Activated gamma-delta T cell (primary cell): ENCODE data around the gene NOP53.
"Not testable (repeated sequence)": the region's sequence is repeated elsewhere in the genome, so short reads cannot be mapped to it uniquely, and the experiment has no call there.

Experiments used
- DNase-seq: peaks from one replicate; lab custom pipeline; 2025; lab: John Stamatoyannopoulos, UW

NOP53 gene

DNA sequence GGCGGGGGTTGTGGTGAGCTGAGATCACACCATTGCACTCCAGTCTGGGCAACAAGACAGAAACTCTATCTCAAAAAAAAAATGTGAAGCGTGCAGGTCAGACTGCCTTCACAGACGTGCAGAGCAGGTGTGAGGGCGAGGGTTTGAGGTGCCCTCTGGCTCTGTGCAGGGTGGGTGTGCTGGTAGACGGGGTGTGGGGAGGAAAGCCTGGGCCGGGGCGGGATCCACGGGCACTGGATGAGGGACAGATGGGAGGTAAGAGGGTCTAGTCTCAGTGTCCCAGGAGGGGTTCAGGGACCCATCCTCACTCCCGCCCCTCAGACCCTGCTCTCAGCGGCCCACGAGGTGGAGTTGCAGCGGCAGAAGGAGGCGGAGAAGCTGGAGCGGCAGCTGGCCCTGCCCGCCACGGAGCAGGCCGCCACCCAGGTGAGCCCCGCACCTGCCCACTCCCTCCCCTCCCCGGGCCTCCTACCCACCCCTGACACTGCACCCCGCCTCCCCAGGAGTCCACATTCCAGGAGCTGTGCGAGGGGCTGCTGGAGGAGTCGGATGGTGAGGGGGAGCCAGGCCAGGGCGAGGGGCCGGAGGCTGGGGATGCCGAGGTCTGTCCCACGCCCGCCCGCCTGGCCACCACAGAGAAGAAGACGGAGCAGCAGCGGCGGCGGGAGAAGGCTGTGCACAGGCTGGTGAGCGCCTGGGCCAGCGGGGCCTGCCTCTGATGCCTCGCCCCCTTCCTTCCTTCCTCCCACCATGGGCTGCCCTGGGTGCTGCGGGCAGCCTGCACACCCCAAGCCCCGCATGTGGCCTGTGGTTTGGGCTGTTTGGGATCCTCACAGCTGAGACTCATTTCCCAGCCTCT, 9.1 kb downstream of the NOP53 start:
- no peak for DNase-seq

DNA sequence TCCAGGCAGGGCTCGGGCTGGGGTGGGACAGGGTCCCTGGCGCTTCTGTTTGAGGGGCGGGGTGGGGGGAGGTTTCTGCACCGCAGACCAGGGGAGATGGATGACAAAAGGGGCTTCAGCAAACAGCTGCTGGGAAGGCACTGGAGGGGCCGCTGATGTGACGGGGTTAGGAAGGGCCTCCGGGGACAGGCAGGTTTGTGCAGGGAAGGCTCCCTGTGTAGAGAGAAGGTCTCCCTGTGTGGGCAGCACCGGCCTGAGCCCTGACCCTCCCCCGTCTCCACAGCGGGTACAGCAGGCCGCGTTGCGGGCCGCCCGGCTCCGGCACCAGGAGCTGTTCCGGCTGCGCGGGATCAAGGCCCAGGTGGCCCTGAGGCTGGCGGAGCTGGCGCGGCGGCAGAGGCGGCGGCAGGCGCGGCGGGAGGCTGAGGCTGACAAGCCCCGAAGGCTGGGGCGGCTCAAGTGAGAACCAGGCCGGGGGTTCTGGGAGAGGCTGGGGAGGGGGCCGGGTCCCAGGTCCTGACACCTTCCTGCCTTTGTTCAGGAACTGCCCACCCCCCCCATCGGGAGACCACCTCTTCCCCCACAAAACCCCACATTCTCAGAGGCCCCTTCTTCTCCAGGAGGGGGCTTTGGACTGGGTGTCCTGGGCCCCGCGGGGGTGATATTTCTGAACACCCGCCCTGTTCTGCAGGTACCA, 9.9 kb downstream of the NOP53 start:
- no peak for DNase-seq

DNA sequence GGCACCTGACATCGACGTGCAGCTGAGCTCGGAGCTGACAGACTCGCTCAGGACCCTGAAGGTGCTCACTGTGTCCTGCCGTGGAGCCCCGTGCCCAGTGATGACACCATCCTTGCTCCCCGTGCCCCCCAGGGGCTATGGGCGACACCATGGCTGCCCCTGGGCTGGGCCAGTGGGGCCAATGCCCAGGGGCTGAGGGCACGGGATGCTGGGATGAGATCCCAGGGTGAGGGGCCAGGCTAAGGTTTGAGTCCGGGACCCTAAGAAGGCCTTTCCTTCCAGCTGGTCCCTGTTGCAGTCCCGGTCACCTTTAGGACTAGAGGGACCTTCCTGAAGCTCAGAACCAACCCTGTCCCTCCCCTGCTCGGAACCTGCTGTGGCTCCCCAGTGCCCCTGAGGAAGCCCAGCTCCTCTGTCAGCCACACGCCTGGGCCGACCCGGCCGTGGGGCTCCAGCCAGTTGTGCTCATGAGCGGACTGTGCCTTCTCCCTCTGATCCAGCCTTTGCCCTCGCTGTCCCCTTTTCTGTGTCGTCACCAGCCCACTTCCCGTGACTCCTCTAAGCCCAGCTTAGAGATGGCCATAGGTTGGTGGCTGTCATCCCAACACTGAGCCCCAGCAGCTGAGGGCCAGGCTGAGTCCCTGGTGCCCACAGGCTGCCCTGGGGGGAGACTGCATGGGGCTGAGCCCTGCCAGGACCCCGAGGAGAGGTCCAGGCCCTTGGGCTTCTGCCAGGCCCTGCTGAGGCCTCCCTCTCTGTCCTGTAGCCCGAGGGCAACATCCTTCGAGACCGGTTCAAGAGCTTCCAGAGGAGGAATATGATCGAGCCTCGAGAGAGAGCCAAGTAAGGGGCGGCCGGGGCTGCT, 10.6 kb downstream of the NOP53 start:
- DNase-seq = no peak

DNA sequence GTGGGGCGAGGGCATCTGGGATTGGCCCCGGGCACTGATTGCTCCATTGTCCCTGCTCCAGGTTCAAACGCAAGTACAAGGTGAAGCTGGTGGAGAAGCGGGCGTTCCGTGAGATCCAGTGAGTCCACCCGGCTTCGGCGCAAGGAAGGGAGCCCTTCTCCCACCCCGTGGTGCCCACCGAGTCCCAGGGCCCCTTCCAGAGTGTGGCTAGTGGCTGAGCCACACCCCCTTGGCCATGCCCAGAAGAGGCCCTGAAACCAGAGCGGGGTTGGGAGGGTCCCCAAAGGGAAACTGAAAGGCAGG, 11.2 kb downstream of the NOP53 start:
- DNase-seq = no peak

DNA sequence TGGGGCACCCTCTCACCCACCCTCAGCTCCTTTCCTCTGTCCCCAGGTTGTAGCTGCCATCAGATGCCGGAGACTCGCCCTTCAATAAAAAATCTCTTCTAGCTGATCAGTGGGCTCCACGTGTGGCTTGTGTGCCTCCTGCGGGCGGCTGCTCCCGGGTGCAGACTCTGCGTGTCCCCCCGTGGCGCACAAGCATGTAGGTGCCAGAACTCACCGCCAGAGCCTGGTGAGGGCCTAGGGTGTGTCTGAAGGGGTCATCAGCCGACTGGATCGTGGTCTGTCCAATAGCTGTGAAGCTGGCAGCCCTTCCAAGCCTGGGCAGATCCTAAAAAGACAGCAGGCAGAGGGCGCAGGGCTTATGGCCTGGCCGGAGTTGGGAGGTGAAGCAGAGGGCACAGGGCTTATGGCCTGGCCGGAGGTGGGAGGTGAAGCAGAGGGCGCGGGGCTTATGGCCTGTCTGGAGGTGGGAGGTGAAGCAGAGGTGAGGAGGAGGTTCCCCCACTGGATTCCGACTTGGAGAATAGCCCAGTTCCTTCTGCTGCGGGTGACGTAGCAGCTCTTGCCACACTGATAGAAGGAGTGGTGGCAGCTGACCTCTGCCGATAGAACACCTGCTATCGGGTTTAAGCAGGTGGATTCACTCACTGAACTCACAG, 11.7 kb downstream of the NOP53 start:
- DNase-seq = no peak

DNA sequence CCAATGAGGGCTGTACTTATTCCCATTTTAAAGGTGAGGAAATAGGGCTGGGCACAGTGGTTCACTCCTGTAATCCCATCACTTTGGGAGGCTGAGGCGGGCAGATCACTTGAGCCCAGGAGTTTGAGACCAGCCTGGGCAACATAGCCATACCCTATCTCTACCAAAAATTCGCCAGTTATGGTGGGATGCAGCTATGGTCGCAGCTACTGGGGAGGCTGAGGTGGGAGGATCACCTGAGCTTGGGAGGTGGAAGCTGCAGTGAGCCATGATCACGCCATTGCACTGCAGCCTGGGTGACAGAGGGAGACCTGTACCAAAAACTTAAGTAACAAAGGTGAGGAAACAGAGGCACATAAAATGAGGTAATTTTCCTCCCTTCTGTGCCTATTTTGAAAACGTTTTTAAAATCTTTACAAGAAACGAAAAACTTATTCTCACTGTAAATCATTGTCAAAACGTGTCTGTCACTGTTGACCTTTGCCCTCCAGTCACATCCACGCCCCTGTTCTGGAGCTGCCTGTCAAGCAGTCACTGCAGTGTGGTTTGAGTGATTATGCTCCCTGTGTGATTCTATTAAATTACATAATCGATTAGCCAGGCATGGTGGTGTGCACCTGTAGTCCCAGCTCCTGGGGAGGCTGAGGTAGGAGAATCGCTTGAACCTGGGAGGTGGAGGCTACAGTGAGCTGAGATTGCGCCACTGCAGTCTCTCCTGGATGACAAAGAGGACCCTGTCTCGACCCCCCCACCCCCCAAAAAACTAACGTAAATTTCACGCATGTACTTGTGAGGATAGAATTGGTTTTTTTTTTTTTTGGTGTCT, 12.5 kb downstream of the NOP53 start:
- no peak for DNase-seq

DNA sequence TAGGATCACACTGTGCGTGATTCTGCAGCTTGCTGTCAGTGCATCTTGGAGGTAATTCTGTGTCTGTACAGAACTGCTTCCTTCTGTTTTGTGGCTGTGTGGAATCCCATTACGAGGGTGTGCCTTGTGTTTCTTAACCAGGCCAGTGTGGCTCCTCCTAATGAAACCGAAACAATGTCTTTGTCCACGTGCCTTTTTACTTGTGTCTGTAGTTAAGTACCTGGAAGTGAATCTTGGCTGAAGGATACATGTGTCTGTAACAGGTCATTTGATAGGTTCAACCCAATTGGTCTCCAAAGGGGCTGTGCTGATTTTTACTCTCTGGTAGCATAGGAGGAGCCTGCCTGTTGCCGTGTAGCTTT, 13.1 kb downstream of the NOP53 start:
- DNase-seq = no peak

DNA sequence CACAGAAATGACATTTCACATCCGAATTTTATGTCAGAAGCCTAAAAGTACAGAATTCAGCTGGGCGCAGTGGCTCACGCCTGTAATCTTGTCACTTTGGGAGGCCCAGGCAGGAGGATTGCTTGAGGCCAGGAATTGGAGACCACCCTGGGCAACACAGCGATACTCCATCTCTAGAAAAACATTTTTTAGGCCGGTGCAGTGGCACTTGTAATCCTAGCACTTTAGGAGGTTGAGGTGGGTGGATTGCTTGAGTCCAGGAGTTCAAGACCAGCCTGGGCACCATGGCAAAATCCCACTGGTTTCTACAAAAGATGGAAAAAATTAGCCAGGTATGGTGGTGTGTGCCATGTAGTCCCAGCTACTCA, 15.3 kb downstream of the NOP53 start:
- no peak for DNase-seq

DNA sequence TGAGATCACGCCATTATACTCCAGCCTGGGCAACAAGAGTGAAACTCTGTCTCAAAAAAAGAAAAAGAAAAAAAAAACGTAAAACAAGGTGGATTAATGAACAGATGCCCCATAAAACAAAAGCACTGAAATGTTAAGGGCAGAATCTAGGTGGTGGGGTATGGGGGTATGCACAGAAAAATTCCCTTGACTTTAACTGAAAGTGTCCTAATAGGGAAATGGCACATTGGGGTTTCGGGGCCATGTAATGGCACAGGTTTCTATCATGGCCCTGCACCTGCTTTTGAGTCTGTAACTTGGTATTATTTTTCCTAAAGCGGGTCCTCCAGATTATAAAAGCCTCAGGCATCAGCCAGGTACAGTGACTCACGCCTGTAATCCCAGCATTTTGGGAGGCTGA, 16.2 kb downstream of the NOP53 start:
- no peak for DNase-seq

DNA sequence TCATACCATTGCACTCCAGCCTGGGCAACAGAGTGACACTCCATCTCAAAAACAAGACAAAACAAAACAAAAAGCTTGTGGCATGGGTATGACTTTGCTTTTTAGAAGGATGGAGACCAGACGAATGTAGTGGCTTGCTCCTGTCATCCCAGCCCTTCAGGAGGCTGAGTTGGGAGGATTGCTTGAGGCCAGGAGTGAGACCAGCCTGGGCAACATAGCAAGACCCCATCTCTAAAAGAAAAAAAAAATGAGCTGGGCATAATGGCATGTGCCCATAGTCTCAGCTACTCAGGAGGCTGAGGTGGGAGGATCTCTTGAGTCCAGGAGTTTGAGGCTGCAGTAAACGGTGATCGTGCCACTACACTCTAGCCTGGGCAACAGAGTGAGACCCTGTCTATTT, 16.8 kb downstream of the NOP53 start:
- no peak for DNase-seq

DNA sequence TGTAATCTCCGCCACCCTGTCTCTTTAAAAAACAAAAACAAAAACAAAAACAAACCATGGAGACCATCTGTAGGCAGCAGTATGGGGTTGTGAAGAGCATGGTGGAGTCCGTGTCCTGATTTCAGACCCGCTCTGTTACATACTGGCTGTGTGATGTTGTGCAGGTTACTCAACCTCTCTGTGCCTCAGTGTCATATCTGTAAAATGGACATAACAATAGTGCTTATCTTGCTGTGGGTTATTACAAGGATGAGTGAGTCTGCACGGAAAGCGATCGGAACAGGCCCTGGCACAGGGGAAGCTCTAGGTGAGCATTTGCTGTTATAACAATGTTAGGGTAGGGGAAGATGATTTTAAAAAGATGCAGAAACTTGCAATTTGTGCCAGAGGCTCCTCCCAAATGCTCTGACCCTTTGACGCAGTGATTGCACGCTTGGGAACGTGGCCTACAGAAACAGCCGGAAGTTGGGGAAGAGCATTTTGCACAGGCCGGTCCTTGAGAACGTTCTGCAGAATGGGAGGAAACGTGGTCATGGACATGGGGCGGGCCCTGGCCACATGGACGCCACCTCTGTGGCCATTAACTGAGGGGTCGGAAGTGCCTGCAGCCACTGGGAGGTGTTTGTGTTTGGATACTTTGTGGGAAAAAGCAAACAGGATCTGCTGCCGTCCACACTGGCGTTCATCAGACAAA, 17.4 kb downstream of the NOP53 start:
- no peak for DNase-seq

DNA sequence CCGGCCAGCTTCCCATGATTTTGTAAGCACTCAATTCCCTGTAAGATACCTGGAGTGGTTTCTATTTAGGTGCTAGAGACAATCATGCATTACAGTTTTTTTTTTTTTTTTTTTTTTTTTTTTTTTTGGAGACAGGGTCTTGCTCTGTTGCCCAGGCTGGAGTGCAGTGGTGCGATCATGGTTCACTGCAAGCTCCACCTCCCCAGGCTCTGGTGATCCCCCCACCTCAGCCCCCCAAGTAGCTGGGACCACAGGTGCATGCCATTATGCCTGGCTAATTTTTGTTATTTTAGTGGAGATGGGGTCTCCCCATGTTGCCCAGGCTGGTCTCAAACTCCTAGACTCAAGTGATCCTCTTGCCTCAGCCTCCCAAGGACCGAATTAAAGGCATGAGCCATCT, 19.4 kb downstream of the NOP53 start:
- DNase-seq = not testable (repeated sequence)

DNA sequence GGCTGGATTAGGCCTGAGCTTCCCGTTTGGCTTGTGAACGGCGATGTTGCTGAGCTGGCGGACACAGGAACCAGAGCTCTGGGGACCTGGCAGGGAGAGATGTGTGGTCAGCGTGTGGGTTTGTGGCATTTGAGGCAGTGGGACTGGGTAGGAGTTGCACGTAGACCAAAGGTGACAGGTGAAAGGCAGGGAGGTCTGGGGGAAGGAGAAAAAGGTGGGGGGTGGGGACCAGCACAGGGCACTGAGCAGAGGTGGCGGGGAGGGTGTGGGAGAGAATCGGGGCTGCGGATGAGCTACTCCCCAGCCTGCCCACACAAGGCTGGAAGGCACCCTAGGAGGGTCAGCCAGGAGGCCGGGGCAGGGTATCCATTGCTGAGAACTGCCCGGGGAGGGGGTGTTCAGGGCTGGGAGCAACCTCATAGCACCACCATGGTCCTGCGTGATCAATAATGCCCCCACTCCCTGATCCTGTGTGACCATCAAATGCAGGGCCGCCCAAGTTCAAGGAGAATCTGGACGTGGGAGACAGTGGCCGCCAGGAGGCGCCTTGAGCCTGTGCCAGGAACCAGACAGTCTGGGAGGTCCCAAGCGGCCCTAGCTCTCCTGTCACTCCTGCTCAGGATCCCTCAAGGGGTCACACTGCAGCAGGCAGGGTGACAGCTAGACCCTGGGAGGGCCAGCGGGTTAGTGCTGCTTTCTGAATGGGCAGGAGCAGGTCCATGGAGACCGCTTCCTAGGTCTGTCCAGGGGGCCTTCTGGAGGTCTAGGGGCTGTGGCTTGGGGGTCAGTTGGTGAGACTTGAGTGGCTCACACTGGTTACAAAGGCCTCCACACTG, 20.4 kb downstream of the NOP53 start:
- no peak for DNase-seq

DNA sequence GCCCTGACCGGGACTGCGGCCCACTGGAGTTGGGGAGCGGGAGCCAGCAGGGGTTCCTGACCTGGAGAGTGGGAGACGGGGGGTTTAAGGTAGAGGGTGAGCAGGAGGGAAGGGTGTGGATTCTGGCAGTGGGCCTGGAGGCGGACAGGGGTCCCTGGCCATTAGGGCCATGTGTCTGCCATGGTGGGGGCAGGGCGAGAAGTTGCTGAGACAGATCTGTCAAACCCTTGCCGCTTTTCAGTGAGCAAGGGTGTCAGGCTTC, 20.9 kb downstream of the NOP53 start:
- no peak for DNase-seq

DNA sequence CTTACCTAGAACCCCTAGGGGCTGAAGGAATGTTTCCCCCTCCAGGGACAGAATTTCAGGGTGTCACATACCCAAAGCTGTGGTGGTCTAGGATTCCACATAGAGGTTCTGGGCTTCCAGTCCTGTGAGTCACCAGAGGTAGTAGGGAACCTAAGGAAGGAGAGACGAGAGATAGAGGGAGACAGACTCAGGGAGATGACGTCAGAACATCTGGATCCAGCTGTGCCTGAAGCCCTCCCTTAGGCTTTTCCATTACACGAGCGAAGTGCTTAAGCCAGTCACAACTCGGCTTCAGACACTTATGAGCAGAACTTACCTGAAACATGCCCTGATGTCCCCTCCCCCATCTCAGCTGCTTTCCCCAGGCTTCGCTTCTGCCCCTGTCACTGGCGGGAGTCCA, 21.3 kb downstream of the NOP53 start:
- no peak for DNase-seq

DNA sequence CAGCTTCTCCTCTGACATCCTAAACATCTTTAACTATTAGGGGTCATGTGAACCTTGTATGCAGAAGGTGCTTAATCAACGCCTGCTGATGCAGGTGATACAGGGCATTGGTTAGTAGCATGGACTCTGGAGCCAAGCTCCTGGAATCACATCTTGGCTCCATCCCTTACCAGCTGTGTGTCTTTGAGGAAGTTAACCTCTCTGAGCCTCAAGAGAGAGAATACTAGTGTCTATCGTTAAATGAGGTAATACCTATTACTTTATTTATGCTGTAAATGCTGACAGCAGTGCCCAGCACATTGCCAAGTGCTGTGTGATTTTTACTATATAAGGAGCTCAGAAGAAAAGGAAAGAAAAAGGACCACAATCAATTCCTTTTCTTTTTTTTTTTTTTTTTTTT, 22.0 kb downstream of the NOP53 start:
- no peak for DNase-seq

DNA sequence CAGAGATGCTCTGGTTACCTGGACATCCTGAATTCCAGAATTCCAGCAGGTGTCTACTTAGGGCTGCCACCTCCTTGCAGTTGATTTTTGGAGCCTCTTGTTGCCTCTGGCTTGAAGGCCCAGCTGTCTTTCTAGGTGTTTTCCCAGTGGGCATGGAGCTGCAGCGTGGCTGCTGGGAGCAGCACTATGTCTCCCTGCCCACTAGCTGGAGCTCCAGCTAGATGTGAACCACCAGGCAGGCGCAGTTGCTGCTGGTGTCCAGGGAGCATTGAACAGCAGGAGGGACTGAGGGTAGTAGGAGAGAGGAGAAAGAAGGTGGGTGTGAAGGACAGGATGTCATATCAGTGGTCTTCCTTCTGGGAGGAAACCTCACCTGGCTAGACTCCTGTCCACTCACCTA, 23.3 kb downstream of the NOP53 start:
- DNase-seq = no peak

DNA sequence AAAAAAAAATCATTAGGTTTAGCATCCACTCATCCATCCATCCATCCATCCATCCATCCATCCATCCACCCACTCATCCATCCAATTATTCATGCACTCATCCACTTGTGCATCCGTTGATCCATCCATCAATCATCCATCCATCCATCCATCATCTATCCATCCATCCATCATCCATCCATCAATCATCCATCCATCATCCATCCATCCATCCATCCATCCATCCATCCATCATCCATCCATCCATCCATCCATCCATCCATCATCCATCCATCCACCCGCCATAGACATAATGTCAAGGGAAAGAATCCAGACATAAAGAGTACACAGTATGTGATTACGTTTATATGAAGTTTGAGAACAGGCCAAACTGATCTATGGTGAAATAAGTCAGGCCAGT, 24.2 kb downstream of the NOP53 start:
- DNase-seq = no peak

DNA sequence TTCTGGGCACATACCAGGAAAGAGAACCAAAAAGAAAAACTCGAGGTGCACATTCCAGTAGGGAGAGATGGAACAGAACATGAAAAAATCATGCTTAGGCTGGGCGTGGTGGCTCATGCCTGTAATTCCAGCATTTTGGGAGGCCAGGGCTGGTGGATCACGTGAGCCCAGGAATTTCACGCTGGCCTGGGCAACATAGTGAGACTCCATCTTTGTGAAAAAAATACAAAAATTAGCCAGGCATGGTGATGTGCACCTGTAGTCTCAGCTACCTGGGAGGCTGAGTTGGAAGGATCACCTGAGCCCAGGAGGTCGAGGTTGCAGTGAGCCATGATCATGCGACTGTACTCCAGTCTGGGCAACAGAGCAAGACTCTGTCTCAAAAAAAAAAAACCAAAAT, 25.9 kb downstream of the NOP53 start:
- DNase-seq = not testable (repeated sequence)

DNA sequence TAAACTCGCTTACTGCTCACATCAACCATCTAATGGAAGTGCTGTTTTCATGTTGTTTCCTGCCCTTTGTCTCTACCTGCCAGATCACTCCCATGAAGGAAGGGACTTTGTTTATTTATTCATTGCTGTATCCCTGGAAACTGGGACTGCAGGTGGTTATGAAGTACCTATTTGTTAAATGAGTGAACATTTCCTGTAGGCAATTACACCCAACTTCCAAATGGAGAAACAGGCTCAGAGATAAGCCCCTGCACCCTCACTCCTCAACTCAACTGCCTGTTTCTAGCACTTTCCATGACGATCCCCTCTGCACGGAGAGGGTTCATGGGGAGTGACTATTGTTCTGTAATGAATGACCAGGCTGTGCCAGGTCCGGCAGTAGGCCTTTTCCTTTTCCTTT, 31.2 kb downstream of the NOP53 start:
- DNase-seq = no peak
